Common myeloid progenitor, CD34-positive (primary cell): ENCODE measurements around the gene CLEC20A.

Experiments used
- CTCF ChIA-PET: fragments of 350-600 bp; sonication (Branson Sonifier 250); formaldehyde crosslinking; loops from one replicate; lab custom pipeline; 2021; ENCODE audit warnings: antibody characterized with exemption; lab: Charles Lee
- POLR2A ChIA-PET: fragments of 350-600 bp; sonication (Branson Sonifier 250); formaldehyde crosslinking; loops from one replicate; lab custom pipeline; 2021; ENCODE audit warnings: antibody characterized with exemption; lab: Charles Lee
- DNase-seq, 3 donors: peaks; one replicate each; pipeline versions ENCODE4 v3.0.0 to v3.0.0-alpha.2; 2013
- H3K27ac ChIP-seq, 2 experiments: 1 replicate in 1 of 2; 2 replicates in 1 of 2; pipeline ENCODE4 v1.7.0; 2013; ENCODE audit warnings: inconsistent platforms in 2 of 2, low read length in 2 of 2, mild to moderate bottlenecking in 2 of 2, low read depth in 1 of 2, moderate library complexity in 1 of 2; ENCODE audit not compliant: severe bottlenecking in 2 of 2, insufficient read depth in 1 of 2, poor library complexity in 1 of 2
- H3K27me3 ChIP-seq, 5 experiments: replicated peaks in 2 of 5; 1 replicate in 3 of 5; 2 replicates in 2 of 5; pipeline versions ENCODE4 v1.6.1 to v1.7.0; 2013; ENCODE audit warnings: low read length in 4 of 5, mild to moderate bottlenecking in 2 of 5, moderate library complexity in 2 of 5, inconsistent platforms in 1 of 5; ENCODE audit not compliant: insufficient read depth in 5 of 5, control insufficient read depth in 4 of 5
- H3K36me3 ChIP-seq, 4 experiments: 1 replicate in 2 of 4; 2 replicates in 2 of 4; pipeline versions ENCODE4 v1.6.1 to v1.7.0; 2013; ENCODE audit warnings: low read length in 3 of 4, control low read depth in 1 of 4, mild to moderate bottlenecking in 1 of 4; ENCODE audit not compliant: control insufficient read depth in 4 of 4, insufficient read depth in 4 of 4
- H3K4me1 ChIP-seq, 4 experiments: 1 replicate in 3 of 4; 2 replicates in 1 of 4; pipeline versions ENCODE4 v1.6.1 to v1.7.1; 2013; ENCODE audit warnings: low read length in 3 of 4, mild to moderate bottlenecking in 3 of 4, control low read depth in 1 of 4, inconsistent platforms in 1 of 4, moderate library complexity in 1 of 4; ENCODE audit not compliant: control insufficient read depth in 4 of 4, insufficient read depth in 4 of 4; ENCODE audit errors: control extremely low read depth in 1 of 4
- H3K4me3 ChIP-seq, 7 experiments: 1 replicate in 4 of 7; 2 replicates in 3 of 7; pipeline versions ENCODE4 v1.5.1 to v1.7.0; 2013; ENCODE audit warnings: mild to moderate bottlenecking in 7 of 7, low read length in 6 of 7, moderate library complexity in 6 of 7, inconsistent platforms in 2 of 7, low read depth in 2 of 7, control low read depth in 1 of 7; ENCODE audit not compliant: insufficient read depth in 4 of 7, control insufficient read depth in 1 of 7; ENCODE audit errors: extremely low read depth in 1 of 7
- H3K9me3 ChIP-seq, 5 experiments: 1 replicate in 4 of 5; 2 replicates in 1 of 5; pipeline versions ENCODE4 v1.6.1 to v1.7.1; 2013; ENCODE audit warnings: low read length in 4 of 5, mild to moderate bottlenecking in 2 of 5, inconsistent platforms in 1 of 5, low read depth in 1 of 5, moderate library complexity in 1 of 5; ENCODE audit not compliant: control insufficient read depth in 4 of 5, insufficient read depth in 2 of 5; ENCODE audit errors: control extremely low read depth in 1 of 5
- whole genome bisulfite sequencing: methylation state at CpG from one replicate; pipeline ENCODE4 v1.1.5; 2013; ENCODE audit not compliant: insufficient coverage; 5-methylcytosine and 5-hydroxymethylcytosine counted together

Gene CLEC20A

GRCh38 chr1:178456472-178456871 lies 40.3 kb downstream of the CLEC20A start:
- ChIA-PET POLR2A (no interaction called here), CTCF (no interaction called here)
- no peaks in the 10 kb centered on the region for H3K4me1 ChIP-seq
- H3K4me3 ChIP-seq: no peak overlapping the region
- H3K27ac ChIP-seq: no peak overlapping the region
- no peak for DNase-seq
- H3K36me3 ChIP-seq: peaks cover 0 to 5% (median 0%) of the 10 kb centered on the region in 4 experiments
- 95% methylated on average over 12 of the region's 13 CpGs for WGBS
- no peaks in the 10 kb centered on the region for H3K27me3 ChIP-seq
- H3K9me3 ChIP-seq: no peaks in the 10 kb centered on the region

DNA sequence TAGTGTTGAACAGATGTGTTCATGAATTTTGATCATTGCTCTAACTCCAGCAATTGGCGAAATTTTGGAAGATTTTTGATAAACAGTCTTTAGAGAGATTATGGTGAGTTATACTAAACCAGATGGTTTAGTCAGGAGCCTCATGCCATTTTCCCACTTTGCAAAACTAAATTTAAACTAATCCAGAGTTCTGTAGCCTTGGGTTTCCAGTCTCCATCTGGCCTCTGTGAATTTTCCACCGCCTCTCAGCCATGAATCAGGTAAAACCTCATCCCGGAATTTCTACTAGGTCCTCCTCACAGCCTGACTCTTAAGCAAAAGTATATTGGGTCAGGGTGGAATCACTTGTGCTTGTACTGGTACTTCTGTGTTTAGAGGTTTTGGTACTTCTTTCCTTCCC lies 44.8 kb downstream of the CLEC20A start:
- CTCF ChIA-PET: no interaction called here
- DNase-seq: no peak
- peaks cover 0 to 7% (median 1%) of the 10 kb centered on the region in 4 experiments for H3K4me1 ChIP-seq
- POLR2A ChIA-PET: no interaction called here
- H3K36me3 ChIP-seq: no peaks in the 10 kb centered on the region
- WGBS: no CpG with 5 or more reads among the region's 3 CpGs
- no peak overlapping the region for H3K27ac ChIP-seq
- H3K27me3 ChIP-seq: no peaks in the 10 kb centered on the region
- no peaks in the 10 kb centered on the region for H3K9me3 ChIP-seq
- H3K4me3 ChIP-seq: no peak overlapping the region

GRCh38 chr1:178451529-178451928 lies 45.2 kb downstream of the CLEC20A start:
- Histone ChIP-seq H3K4me3 (no peak overlapping the region), H3K4me1 (peaks cover 0 to 7% (median 1%) of the 10 kb centered on the region in 4 experiments), H3K36me3 (no peaks in the 10 kb centered on the region), H3K27ac (no peak overlapping the region), H3K27me3 (no peaks in the 10 kb centered on the region), H3K9me3 (no peaks in the 10 kb centered on the region)
- no peak for DNase-seq
- POLR2A ChIA-PET: no interaction called here
- 100% methylated on average over 2 of the region's 3 CpGs for WGBS
- CTCF ChIA-PET: no interaction called here

- no peaks in the 10 kb centered on the region for H3K36me3 ChIP-seq
- H3K4me1 ChIP-seq: peaks cover 0 to 7% (median 1%) of the 10 kb centered on the region in 4 experiments
- ChIA-PET POLR2A (no interaction called here), CTCF (no interaction called here)
- DNase-seq: no peak
- no peak overlapping the region for H3K4me3 ChIP-seq
- H3K27ac ChIP-seq: no peak overlapping the region
- WGBS: 95% methylated on average over 4 of the region's 6 CpGs
- H3K27me3 ChIP-seq: no peaks in the 10 kb centered on the region
- H3K9me3 ChIP-seq: no peaks in the 10 kb centered on the region
Measured at GRCh38 chr1:178450871-178451270, 45.9 kb downstream of the CLEC20A start.

DNA sequence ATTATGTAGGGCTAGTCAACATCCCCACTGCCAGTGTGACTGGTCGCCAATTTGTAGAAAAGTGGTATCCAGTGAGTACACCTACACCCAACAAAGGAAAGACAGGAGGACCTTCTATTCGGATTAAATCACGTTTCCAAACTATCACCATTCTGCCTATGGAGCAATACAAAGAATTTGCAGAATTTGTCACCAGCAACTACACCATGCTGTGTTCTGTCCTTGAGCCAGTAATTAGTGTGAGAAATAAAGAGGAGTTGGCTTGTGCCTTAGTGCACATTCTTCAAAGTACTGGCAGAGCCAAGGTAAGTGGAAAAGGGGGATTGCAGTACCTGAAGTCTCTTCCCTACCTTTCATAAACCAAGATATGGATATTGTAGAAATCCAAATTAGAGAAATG lies 53.8 kb downstream of the CLEC20A start:
- no peaks in the 10 kb centered on the region for H3K27me3 ChIP-seq
- no CpG with 5 or more reads among the region's 3 CpGs for WGBS
- ChIA-PET CTCF (no interaction called here), POLR2A (no interaction called here)
- no peak overlapping the region for H3K27ac ChIP-seq
- H3K4me3 ChIP-seq: no peak overlapping the region
- no peak for DNase-seq
- no peaks in the 10 kb centered on the region for H3K4me1 ChIP-seq
- H3K9me3 ChIP-seq: no peaks in the 10 kb centered on the region
- peaks cover 0 to 10% (median 2%) of the 10 kb centered on the region in 4 experiments for H3K36me3 ChIP-seq

DNA sequence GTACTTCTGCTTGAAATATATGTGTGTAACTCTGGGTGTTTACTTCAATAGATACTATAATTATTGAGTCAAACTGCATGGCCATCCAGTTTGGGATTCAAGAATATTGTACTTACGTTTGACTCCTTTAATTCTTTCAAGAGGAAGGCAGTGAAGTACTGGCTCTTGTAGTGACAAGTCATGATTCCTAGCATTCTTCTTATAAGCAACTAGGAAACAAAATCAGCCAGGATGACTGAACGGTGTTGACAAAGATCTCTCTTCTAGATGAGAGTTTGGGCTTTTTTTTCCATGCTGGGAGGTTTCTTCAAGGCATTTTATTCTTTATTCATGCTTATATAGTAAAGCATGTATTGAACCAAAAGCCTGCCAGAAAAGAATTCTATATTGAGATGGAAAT lies 58.3 kb downstream of the CLEC20A start:
- CTCF ChIA-PET: interaction anchor here (0.7 to 0.9 kb wide), 2 partner anchors 20 to 565 kb away, joined by 3 read pairs; no protein-coding TSS in a partner anchor
- 100% methylated on average over 2 of the region's 2 CpGs for WGBS

DNA sequence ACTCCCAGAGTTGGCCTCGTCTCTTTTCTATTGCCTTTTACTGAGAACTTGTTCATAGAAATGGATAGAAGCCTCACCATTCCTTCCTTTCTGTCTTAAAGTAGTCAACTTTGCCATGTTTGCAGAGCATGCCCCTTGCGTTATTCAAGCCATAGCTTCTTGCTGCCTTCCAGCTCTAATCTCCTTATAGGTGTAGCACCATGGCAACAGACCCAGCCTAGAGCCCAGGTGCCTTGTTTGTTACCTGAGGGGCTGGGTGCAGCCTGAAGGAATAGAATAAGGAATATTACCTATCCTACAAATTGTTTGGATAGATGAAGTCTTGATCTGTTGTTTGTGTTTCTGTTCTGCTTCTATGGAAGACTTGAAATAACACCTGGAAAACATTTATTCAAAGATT lies 59.9 kb downstream of the CLEC20A start:
- Histone ChIP-seq H3K27me3 (no peaks in the 10 kb centered on the region), H3K4me1 (no peaks in the 10 kb centered on the region), H3K4me3 (no peak overlapping the region), H3K9me3 (no peaks in the 10 kb centered on the region), H3K27ac (no peak overlapping the region), H3K36me3 (peaks cover 0 to 4% (median 2%) of the 10 kb centered on the region in 4 experiments)
- CTCF ChIA-PET: no interaction called here
- 100% methylated on average over 2 of the region's 2 CpGs for WGBS
- DNase-seq: no peak
- POLR2A ChIA-PET: no interaction called here

More for the DNA sequence above, 58.3 kb downstream of the CLEC20A start:
- no peaks in the 10 kb centered on the region for H3K4me1 ChIP-seq
- no peaks in the 10 kb centered on the region for H3K9me3 ChIP-seq
- DNase-seq: no peak
- H3K27ac ChIP-seq: no peak overlapping the region
- H3K4me3 ChIP-seq: no peak overlapping the region
- POLR2A ChIA-PET: no interaction called here
- no peaks in the 10 kb centered on the region for H3K27me3 ChIP-seq
- peaks cover 0 to 10% (median 2%) of the 10 kb centered on the region in 4 experiments for H3K36me3 ChIP-seq
